ENCODE results near the gene CARMIL1.

Gene CARMIL1

GRCh38 chr6:25330796-25331685, 51.9 kb downstream of the CARMIL1 start:
- H3K4me2 ChIP-seq, result no peak overlapping the region
- H3K9me3 ChIP-seq, result no peaks in the 10 kb centered on the region
- TF ChIP-seq Cebpa-rat (IDR thresholded peaks at IDR 0.05), result no peak
- no peak overlapping the region for H3K9ac ChIP-seq
- H3K4me3 ChIP-seq, result no peak overlapping the region
- no peaks in the 10 kb centered on the region for H4K20me1 ChIP-seq
- no peak overlapping the region for H3K27ac ChIP-seq
- H3K4me1 ChIP-seq, result no peaks in the 10 kb centered on the region
- H3K27me3 ChIP-seq, result no peaks in the 10 kb centered on the region
- H3K36me3 ChIP-seq, result no peaks in the 10 kb centered on the region

GRCh38 chr6:25332165-25332564, 53.0 kb downstream of the CARMIL1 start:
- H4K20me1 ChIP-seq, result no peaks in the 10 kb centered on the region
- H3K4me2 ChIP-seq, result no peak overlapping the region
- H3K4me3 ChIP-seq, result no peak overlapping the region
- H3K4me1 ChIP-seq, result no peaks in the 10 kb centered on the region
- no peak overlapping the region for H3K27ac ChIP-seq
- H3K36me3 ChIP-seq, result no peaks in the 10 kb centered on the region
- no peak for TF ChIP-seq Cebpa-rat (IDR thresholded peaks at IDR 0.05)
- H3K9me3 ChIP-seq, result no peaks in the 10 kb centered on the region
- H3K27me3 ChIP-seq, result no peaks in the 10 kb centered on the region
- H3K9ac ChIP-seq, result no peak overlapping the region

GRCh38 chr6:25332655-25333071, 53.5 kb downstream of the CARMIL1 start:
- H3K27me3 ChIP-seq, result no peaks in the 10 kb centered on the region
- no peak overlapping the region for H3K9ac ChIP-seq
- no peak overlapping the region for H3K4me2 ChIP-seq
- no peak for TF ChIP-seq Cebpa-rat (IDR thresholded peaks at IDR 0.05)
- no peaks in the 10 kb centered on the region for H4K20me1 ChIP-seq
- H3K36me3 ChIP-seq, result no peaks in the 10 kb centered on the region
- H3K9me3 ChIP-seq, result no peaks in the 10 kb centered on the region
- no peak overlapping the region for H3K4me3 ChIP-seq
- no peaks in the 10 kb centered on the region for H3K4me1 ChIP-seq
- H3K27ac ChIP-seq, result no peak overlapping the region

DNA sequence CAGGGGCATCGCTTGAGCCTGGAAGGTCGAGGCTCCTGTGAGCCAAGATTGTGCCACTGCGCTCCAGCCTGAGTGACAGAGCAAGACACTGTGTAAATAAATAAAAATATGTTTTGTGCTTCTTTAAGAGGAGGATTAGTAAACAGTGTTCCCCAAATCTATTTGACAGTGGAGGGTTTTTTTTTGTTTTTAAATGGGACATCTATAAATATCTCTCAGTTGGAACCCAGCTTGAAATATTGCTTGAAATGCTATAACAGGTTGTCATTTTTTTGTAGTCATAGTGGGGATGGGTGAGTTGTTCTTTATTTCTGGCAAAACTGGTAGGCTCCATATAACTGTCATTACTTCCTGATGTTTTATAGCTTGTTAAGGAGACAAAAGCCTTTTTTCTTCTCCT, 54.3 kb downstream of the CARMIL1 start:
- H3K27me3 ChIP-seq, result no peaks in the 10 kb centered on the region
- TF ChIP-seq Cebpa-rat (IDR thresholded peaks at IDR 0.05), result no peak
- H3K4me2 ChIP-seq, result no peak overlapping the region
- H3K27ac ChIP-seq, result no peak overlapping the region
- no peaks in the 10 kb centered on the region for H3K9me3 ChIP-seq
- H3K9ac ChIP-seq, result no peak overlapping the region
- no peak overlapping the region for H3K4me3 ChIP-seq
- H4K20me1 ChIP-seq, result no peaks in the 10 kb centered on the region
- H3K36me3 ChIP-seq, result no peaks in the 10 kb centered on the region
- no peaks in the 10 kb centered on the region for H3K4me1 ChIP-seq

DNA sequence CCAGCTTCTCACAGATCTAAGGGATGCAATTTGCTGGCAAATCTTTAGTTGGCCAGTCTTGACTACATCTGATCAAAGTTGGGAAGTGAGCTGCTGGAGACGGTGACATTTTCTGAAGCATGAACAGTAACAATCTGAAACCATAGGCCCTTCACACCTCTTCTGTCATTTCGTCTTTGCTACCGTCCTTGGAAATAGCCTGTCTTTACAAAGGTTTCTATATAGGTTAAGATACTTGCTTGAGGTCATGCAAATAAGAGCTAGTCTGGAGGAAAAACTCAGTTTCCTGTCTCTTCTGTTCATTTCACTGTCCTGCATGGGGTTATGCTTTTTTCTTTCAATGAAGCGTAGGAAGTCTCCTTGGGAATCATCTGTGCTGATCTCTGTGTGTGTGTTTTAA, 55.6 kb downstream of the CARMIL1 start:
- H3K4me1 ChIP-seq, result no peaks in the 10 kb centered on the region
- H3K9ac ChIP-seq, result no peak overlapping the region
- no peaks in the 10 kb centered on the region for H4K20me1 ChIP-seq
- H3K27ac ChIP-seq, result no peak overlapping the region
- no peaks in the 10 kb centered on the region for H3K9me3 ChIP-seq
- H3K27me3 ChIP-seq, result no peaks in the 10 kb centered on the region
- H3K4me2 ChIP-seq, result no peak overlapping the region
- TF ChIP-seq Cebpa-rat (IDR thresholded peaks at IDR 0.05), result no peak
- no peak overlapping the region for H3K4me3 ChIP-seq
- H3K36me3 ChIP-seq, result no peaks in the 10 kb centered on the region

- Histone ChIP-seq H3K36me3 (no peaks in the 10 kb centered on the region), H4K20me1 (no peaks in the 10 kb centered on the region), H3K4me1 (no peaks in the 10 kb centered on the region), H3K9me3 (no peaks in the 10 kb centered on the region), H3K4me2 (no peak overlapping the region), H3K27ac (no peak overlapping the region), H3K4me3 (no peak overlapping the region), H3K27me3 (no peaks in the 10 kb centered on the region), H3K9ac (no peak overlapping the region)
- no peak for TF ChIP-seq Cebpa-rat (IDR thresholded peaks at IDR 0.05)
Observed at GRCh38 chr6:25336996-25337395, 57.8 kb downstream of the CARMIL1 start.

DNA sequence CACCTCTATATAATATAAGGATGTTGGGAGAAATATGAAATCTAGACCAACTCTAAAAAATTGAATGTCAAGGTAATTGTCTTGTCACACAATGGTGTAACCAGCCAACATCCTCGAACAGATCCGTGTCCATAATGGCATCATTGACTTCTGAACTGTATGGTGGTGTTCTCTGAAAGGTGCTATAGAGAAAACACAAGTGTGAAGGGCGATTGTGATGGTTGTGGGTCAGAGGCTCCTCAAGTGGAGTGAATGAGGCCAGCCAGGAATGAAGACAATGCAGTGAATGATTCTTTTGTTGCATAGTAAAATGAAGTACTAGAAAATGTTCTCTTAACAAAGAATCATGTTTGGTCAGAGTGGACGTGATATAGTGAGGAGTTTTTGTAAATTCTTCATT, 58.3 kb downstream of the CARMIL1 start:
- Histone ChIP-seq H3K4me2 (no peak overlapping the region), H3K36me3 (no peaks in the 10 kb centered on the region), H3K9ac (no peak overlapping the region), H3K9me3 (no peaks in the 10 kb centered on the region), H3K4me1 (peaks cover under 1% of the 10 kb centered on the region; the same call in 1 of the 2 replicates), H3K27ac (no peak overlapping the region), H3K27me3 (no peaks in the 10 kb centered on the region), H3K4me3 (no peak overlapping the region), H4K20me1 (no peaks in the 10 kb centered on the region)
- TF ChIP-seq Cebpa-rat (IDR thresholded peaks at IDR 0.05), result no peak

GRCh38 chr6:25340431-25341202, 61.4 kb downstream of the CARMIL1 start:
- Histone ChIP-seq H3K9me3 (no peaks in the 10 kb centered on the region), H3K27ac (no peak overlapping the region), H3K4me2 (no peak overlapping the region), H3K27me3 (no peaks in the 10 kb centered on the region; the same call in 1 of the 2 replicates), H3K36me3 (no peaks in the 10 kb centered on the region), H3K4me3 (no peak overlapping the region), H4K20me1 (no peaks in the 10 kb centered on the region), H3K9ac (no peak overlapping the region), H3K4me1 (peaks cover 6% of the 10 kb centered on the region; the same call in 1 of the 2 replicates)
- no peak for TF ChIP-seq Cebpa-rat (IDR thresholded peaks at IDR 0.05)

GRCh38 chr6:25341203-25341552, 62.0 kb downstream of the CARMIL1 start:
- Histone ChIP-seq H3K4me3 (no peak overlapping the region), H3K9ac (no peak overlapping the region), H3K36me3 (no peaks in the 10 kb centered on the region), H3K4me1 (peaks cover 6% of the 10 kb centered on the region; the same call in 1 of the 2 replicates), H4K20me1 (no peaks in the 10 kb centered on the region), H3K9me3 (no peaks in the 10 kb centered on the region), H3K27ac (no peak overlapping the region), H3K27me3 (no peaks in the 10 kb centered on the region; the same call in 1 of the 2 replicates), H3K4me2 (no peak overlapping the region)
- TF ChIP-seq Cebpa-rat (IDR thresholded peaks at IDR 0.05), result no peak
